ENCODE data around the gene ZNF426. TPM values are rescaled to one million over a fixed set of nuclear protein-coding genes. Genes with fewer than 3 reads are reported as not detected.

The ZNF426 gene
- total RNA-seq, 1 donor from 2014 or later, result 12.4 TPM

DNA sequence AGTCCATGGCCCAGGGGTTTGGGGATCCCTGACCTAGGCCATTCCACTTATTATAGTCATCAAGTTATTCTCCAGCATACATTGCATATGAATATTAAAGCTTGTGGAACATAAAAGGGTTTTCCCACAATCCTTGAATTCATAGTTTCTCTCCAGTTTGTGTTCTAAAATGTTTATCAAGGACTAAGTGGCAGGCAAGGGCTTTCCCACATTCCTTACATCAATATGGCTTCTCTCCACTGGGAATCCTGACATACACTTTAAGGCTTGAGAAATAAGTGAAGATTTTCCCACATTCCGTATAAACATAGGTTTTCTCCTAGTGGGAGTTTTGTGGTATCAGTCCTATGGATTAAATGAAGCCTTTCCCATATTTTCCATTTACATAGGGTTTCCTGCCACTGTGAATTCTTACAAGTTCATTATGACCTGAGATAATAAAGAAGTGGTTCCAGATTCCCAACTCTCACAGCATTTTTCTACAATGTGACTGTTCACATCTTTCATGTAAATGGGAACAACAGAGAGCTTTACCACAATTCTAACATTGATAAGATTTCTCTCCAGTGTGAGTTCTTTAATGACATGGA lies 14.5 kb downstream of the ZNF426 start:
- DNase-seq (ENCODE audit: missing footprints) (no peak), ATAC-seq (no peak)
- intact Hi-C loops (cut with DNase I), result no loop called here

DNA sequence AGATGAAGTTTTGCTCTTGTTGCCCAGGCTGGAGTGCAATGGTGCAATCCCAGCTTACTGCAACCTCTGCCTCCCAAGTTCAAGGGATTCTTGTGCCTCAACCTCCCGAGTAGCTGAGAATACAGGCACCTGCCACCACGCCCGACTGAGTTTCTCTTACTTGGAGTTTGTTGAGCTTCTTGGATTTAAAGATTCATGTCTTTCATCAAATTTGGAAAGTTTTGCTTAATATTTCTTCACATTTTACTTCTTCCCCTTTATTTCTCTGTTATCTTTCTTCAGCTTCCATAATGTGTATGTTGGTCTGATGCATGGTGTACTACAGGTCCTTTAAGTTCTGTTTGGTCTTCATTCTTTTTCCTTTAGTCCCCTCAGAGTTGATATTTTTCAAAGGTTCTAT lies 31.2 kb downstream of the ZNF426 start:
- DNase-seq (ENCODE audit: missing footprints) (no peak), ATAC-seq (no peak)
- intact Hi-C loops (cut with DNase I), result no loop called here

- DNase-seq (ENCODE audit: missing footprints) (no peak), ATAC-seq (no peak)
- intact Hi-C loops (cut with DNase I), result no loop called here
Observed at GRCh38 chr19:9500796-9501195, 37.6 kb downstream of the ZNF426 start.

GRCh38 chr19:9498183-9498902 lies 40.1 kb downstream of the ZNF426 start, which contains the start of gene ZNF560:
Gene ZNF560, minus strand, starts transcription at chr19:9498616. Its CDS starts 23,303 bp downstream, at chr19:9475313.
- intact Hi-C loops (cut with DNase I), result no loop called here
- DNase-seq (ENCODE audit: missing footprints), result no peak

DNA sequence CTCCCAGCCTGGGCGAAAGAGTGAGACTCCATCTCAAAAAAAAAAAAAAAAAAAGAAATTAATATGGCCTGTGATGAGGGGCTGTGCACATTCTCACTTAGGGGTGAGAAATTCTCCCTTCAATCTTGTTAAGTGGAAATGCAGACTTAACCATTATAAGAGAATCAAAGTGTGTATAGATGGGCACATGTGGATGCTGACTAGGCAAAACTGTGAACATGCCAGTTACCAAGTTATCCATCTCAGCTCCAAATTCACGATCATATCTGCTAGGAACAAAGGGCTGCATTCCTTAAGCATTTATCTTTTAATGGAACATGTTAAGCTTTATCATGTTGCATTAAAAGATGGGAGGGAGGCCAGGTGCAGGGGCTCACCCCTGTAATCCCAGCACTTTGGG lies 44.3 kb downstream of the ZNF426 start:
- no peak for ATAC-seq
- intact Hi-C loops (cut with DNase I), result no loop called here
- DNase-seq (ENCODE audit: missing footprints), result no peak

More at GRCh38 chr19:9498183-9498902, 40.1 kb downstream of the ZNF426 start, which contains the start of gene ZNF560:
- no peak for ATAC-seq

DNA sequence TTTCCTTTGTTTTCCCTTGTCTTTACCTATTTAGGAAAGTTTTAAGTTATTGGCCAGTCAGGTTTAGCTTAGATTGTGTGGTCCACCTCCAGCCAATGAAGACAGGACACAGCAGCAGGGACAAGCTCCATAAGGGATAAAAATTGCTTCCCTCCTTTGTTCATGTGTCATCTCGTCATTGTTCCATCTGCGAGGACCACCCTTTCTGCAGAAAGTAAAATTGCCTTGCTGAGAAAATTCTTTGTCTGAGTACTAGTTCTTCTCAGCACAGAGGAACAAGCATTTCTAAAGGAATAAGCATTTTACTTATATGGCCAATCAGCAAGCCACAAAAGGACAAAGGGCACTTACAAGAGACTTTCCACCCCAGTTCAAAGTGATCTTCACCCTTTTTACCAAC lies 51.4 kb downstream of the ZNF426 start:
- no peak for ATAC-seq
- DNase-seq (ENCODE audit: missing footprints), result no peak
- intact Hi-C loops (cut with DNase I), result no loop called here

DNA sequence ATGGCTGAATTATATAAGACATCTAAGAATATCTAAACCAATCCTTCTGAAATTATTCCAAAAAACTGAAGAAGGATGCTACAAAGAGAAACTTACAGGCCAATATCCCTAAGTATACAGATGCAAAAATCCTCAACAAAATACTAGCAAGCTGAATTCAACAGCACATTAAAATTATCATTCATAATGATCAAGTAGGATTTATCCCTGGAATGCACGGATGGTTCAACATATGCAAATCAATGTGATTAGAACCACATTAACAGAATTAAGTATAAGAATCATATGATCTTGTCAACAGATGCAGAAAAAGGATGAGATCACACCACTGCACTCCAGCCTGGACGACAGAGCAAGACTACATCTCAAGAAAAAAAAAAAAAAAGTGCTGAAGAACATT lies 53.3 kb downstream of the ZNF426 start:
- no peak for DNase-seq (ENCODE audit: missing footprints)
- ATAC-seq, result no peak
- intact Hi-C loops (cut with DNase I), result no loop called here

DNA sequence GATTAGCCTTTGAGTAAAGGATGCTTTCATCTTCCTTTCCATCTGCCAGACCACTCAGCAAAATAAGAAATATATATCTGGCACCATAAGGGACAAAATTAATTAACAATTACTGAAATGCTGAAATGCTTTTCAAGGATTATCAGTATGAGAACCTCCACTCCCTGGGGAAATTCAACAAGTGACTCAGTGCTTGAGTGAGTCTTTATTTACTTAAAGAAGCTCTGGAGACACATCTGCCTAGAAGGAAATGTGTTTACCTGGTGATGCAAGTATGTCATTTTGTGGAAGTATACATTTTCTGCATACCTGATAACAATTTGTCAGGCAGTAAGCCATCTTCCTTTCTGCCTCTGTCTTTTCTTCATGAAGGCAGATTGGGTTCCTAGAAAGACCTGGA lies 63.5 kb downstream of the ZNF426 start:
- DNase-seq (ENCODE audit: missing footprints) (no peak), ATAC-seq (no peak)
- intact Hi-C loops (cut with DNase I), result no loop called here

Other genes with a start within 250 kb of the ZNF426 start
- gene ZNF699, start 228.8 kb downstream of the ZNF426 start, total RNA-seq, result 3.5 TPM
- 16.6 TPM for gene ZNF559, start 214.5 kb downstream of the ZNF426 start, total RNA-seq
- 2.3 TPM for gene ZNF177, start 175.6 kb downstream of the ZNF426 start, total RNA-seq
- gene ZNF266, start 103.1 kb downstream of the ZNF426 start, total RNA-seq, result 7.2 TPM
- gene ZNF560, start 40.0 kb downstream of the ZNF426 start, total RNA-seq, result not detected
- gene ZNF121, start 45.9 kb upstream of the ZNF426 start, total RNA-seq, result 20.7 TPM
- gene ZNF561, start 82.6 kb upstream of the ZNF426 start, total RNA-seq, result 20.3 TPM
- gene ZNF562, start 136.5 kb upstream of the ZNF426 start, total RNA-seq, result 21.7 TPM
- gene ZNF846, start 230.1 kb upstream of the ZNF426 start, total RNA-seq, result 9.3 TPM

Measured in Right ventricle myocardium inferior (tissue), 1 donor.